PC-9 (cell line): Measurements from ENCODE around the gene KIF5C. TPM values are rescaled to one million over a fixed set of nuclear protein-coding genes. Genes with fewer than 3 reads are reported as not detected.

ENCODE experiments used
- BruUV-seq: library from RNA; stranded (reverse); fragments of 400-500 nt; replicated peaks from 2 replicates; lab custom pipeline; 2021; lab: Mats Ljungman, UMichigan
- CTCF ChIA-PET: fragments of 300-600 bp; sonication (Branson Sonifier 250); formaldehyde crosslinking; loops from one replicate; lab custom pipeline; 2022; ENCODE audit warnings: antibody characterized with exemption; lab: Charles Lee
- POLR2A ChIA-PET: fragments of 300-600 bp; sonication (Branson Sonifier 250); formaldehyde crosslinking; loops from one replicate; lab custom pipeline; 2022; ENCODE audit warnings: antibody characterized with exemption; ENCODE audit not compliant: unreplicated experiment; lab: Charles Lee
- DNase-seq, 2 experiments: peaks; one replicate each; pipeline versions ENCODE4 v3.0.0 to v3.0.0-alpha.2; 2015 to 2022; ENCODE audit warnings: mixed read lengths in 1 of 2
- H2AFZ ChIP-seq: fragments of 200-600 bp; sonication (generic); 2 replicates; pipeline ENCODE4 v1.8.1; 2017; ENCODE audit warnings: antibody characterized with exemption
- H3F3A ChIP-seq: fragments of 200-600 bp; sonication (generic); 2 replicates; pipeline ENCODE4 v1.8.1; 2017; ENCODE audit warnings: antibody characterized with exemption, mild to moderate bottlenecking, low read depth; ENCODE audit not compliant: insufficient read depth
- H3K27ac ChIP-seq: fragments of 200-600 bp; sonication (generic); 2 replicates; pipeline ENCODE4 v1.6.1; 2016; ENCODE audit warnings: mixed run types
- H3K27me3 ChIP-seq: fragments of 200-600 bp; sonication (generic); 2 replicates; pipeline ENCODE4 v1.6.1; 2016; ENCODE audit warnings: low read depth, mixed run types; ENCODE audit not compliant: insufficient read depth
- H3K36me3 ChIP-seq: fragments of 200-600 bp; sonication (generic); 2 replicates; pipeline ENCODE4 v1.6.1; 2016; ENCODE audit warnings: low read depth, mixed run types
- H3K4me1 ChIP-seq: fragments of 200-600 bp; sonication (generic); replicated peaks from 2 replicates; pipeline ENCODE4 v1.6.1; 2016; ENCODE audit warnings: mixed run types; ENCODE audit not compliant: insufficient read depth
- H3K4me2 ChIP-seq: fragments of 200-600 bp; sonication (generic); 2 replicates; pipeline ENCODE4 v1.6.1; 2017; ENCODE audit warnings: mixed run types
- H3K4me3 ChIP-seq: fragments of 200-600 bp; sonication (generic); 2 replicates; pipeline ENCODE4 v1.6.1; 2016; ENCODE audit warnings: mixed run types
- H3K79me2 ChIP-seq: fragments of 200-600 bp; sonication (generic); 2 replicates; pipeline ENCODE4 v1.6.1; 2017; ENCODE audit warnings: low read depth, mixed run types
- H3K9me2 ChIP-seq: fragments of 200-600 bp; sonication (generic); 2 replicates; pipeline ENCODE4 v1.8.1; 2017; ENCODE audit warnings: mild to moderate bottlenecking; ENCODE audit not compliant: insufficient read depth
- H3K9me3 ChIP-seq: fragments of 200-600 bp; sonication (generic); 2 replicates; pipeline ENCODE4 v1.8.1; 2016; ENCODE audit warnings: low read depth; ENCODE audit not compliant: insufficient read depth
- H4K20me1 ChIP-seq: fragments of 200-600 bp; sonication (generic); 2 replicates; pipeline ENCODE4 v1.8.1; 2017; ENCODE audit not compliant: insufficient read depth
- EZH2 ChIP-seq: fragments of 200-600 bp; sonication (generic); IDR thresholded peaks from 2 replicates; pipeline ENCODE4 v1.8.0; 2017; ENCODE audit warnings: antibody characterized with exemption, low read depth
- intact Hi-C: fragments of 100-400 bp; cut with micrococcal nuclease; formaldehyde crosslinking; loops from one replicate; pipeline ENCODE4 v1.10.0; 2022; ENCODE audit not compliant: unreplicated experiment
- total RNA-seq: library from RNA; stranded (reverse); gene quantifications from 2 replicates; pipeline ENCODE4 v1.2.3, GENCODE V29; 2021
- TF ChIP-seq, protein P1 (sequence below): fragments of 200-600 bp; sonication (generic); conservative IDR thresholded peaks from 2 replicates; pipeline ENCODE4 v1.6.1; 2017; ENCODE audit warnings: mixed run types, antibody characterized with exemption, mild to moderate bottlenecking, moderate library complexity

KIF5C gene
- total RNA-seq, 1 experiment from 2014 or later = 0.07 TPM

DNA sequence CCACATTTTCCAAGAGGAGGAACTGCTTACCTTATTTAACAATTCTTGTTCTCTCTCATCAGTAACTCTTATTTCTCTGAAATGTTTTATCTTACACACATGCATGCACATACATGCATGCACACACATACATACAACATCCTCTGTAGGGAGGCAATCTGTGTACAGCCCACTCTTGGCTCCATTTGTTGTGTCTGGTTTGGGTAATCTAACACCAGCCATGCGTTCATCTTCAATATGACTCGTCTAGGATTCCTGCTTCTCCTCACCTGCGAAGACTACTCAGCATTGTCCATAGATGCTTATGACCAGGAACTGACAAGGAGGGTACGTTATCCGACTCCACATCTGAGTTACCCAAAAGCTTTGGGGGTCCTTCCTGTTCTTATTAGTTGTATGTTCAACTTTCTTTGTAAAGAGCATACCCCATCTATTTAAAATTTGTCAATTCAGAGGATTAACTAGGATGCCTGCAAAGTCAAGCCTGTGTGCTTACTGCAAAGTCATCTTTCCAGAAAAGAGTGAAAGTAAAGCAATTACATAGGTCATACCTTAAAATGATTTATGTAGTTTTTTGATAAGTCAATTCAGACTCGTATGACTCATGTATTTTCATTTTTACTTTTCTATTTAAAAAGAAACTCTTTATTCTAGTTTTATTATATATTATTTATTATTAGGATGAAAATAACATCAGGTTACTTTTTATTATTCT, 181.7 kb downstream of the KIF5C start:
- Histone ChIP-seq H3K79me2 (peaks cover 32% of the 10 kb centered on the region), H3F3A (no peaks in the 10 kb centered on the region), H3K9me2 (no peaks in the 10 kb centered on the region), H3K4me2 (no peak overlapping the region), H3K36me3 (peaks cover 6% of the 10 kb centered on the region; the same call in 1 of the 2 replicates), H3K27ac (no peak overlapping the region), H3K9me3 (no peaks in the 10 kb centered on the region), H3K27me3 (no peaks in the 10 kb centered on the region), H3K4me3 (no peak overlapping the region), H2AFZ (no peak overlapping the region), H3K4me1 (peaks cover 8% of the 10 kb centered on the region; the same call in 1 of the 2 replicates), H4K20me1 (no peaks in the 10 kb centered on the region)
- ChIA-PET CTCF (no interaction called here), POLR2A (no interaction called here)
- BruUV-seq = no TSS peak
- intact Hi-C loops = no loop called here
- DNase-seq = no peak
- no peak for TF ChIP-seq EZH2
- TF ChIP-seq, protein P1, sequence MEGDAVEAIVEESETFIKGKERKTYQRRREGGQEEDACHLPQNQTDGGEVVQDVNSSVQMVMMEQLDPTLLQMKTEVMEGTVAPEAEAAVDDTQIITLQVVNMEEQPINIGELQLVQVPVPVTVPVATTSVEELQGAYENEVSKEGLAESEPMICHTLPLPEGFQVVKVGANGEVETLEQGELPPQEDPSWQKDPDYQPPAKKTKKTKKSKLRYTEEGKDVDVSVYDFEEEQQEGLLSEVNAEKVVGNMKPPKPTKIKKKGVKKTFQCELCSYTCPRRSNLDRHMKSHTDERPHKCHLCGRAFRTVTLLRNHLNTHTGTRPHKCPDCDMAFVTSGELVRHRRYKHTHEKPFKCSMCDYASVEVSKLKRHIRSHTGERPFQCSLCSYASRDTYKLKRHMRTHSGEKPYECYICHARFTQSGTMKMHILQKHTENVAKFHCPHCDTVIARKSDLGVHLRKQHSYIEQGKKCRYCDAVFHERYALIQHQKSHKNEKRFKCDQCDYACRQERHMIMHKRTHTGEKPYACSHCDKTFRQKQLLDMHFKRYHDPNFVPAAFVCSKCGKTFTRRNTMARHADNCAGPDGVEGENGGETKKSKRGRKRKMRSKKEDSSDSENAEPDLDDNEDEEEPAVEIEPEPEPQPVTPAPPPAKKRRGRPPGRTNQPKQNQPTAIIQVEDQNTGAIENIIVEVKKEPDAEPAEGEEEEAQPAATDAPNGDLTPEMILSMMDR = no peak

DNA sequence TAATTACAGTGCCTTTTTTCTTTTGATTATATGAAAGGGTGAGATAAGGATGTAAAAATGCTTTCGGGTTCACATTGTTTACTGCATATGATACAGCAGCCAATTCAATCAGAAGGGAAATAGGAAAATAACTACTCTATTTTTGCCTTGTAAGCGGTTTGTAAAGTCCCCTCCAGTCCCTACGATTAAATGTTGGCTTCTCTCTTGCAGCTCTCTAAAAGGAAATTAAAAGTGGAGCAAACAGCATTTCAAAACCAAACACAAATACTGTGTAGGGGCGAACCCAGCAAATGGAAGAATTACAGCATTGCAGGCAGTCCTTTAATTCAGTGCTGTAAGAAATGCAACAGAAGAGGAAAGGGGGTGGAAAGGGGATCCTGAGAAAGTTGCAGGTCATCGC, 182.4 kb downstream of the KIF5C start:
- Histone ChIP-seq H3K9me2 (no peaks in the 10 kb centered on the region), H3K4me2 (no peak overlapping the region), H3K79me2 (peaks cover 32% of the 10 kb centered on the region), H3F3A (no peaks in the 10 kb centered on the region), H3K9me3 (no peaks in the 10 kb centered on the region), H3K4me1 (peaks cover 8% of the 10 kb centered on the region; the same call in 1 of the 2 replicates), H3K36me3 (peaks cover 6% of the 10 kb centered on the region; the same call in 1 of the 2 replicates), H3K27me3 (no peaks in the 10 kb centered on the region), H3K27ac (no peak overlapping the region), H3K4me3 (no peak overlapping the region), H2AFZ (no peak overlapping the region), H4K20me1 (no peaks in the 10 kb centered on the region)
- POLR2A ChIA-PET = no interaction called here
- DNase-seq = no peak
- intact Hi-C loops = no loop called here
- CTCF ChIA-PET = no interaction called here
- no peak for TF ChIP-seq EZH2
- TF ChIP-seq, protein P1 = no peak
- BruUV-seq = no TSS peak

DNA sequence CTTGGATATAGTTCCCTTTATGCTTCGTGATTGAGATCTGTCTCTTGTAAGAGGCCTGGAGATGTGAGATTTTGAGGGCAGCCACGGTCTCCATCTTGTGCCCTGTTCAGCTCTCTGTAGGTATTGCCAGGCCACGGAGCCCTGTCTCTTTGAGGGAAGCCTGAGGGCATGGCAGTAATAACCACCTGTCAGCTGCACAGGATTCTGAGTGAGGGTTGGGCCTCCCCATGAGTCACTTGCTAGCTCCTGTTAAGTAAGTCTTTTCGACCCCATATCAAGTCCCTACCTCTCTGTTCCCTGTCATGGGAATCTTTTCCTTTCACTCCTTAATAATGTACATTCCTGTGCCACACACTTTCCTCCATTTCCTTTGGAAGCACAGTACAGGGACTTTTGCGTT, 183.9 kb downstream of the KIF5C start:
- H3K79me2 ChIP-seq = peaks cover 38% of the 10 kb centered on the region
- peaks cover 6% of the 10 kb centered on the region; the same call in 1 of the 2 replicates for H3K36me3 ChIP-seq
- H4K20me1 ChIP-seq = no peaks in the 10 kb centered on the region
- no peaks in the 10 kb centered on the region for H3K9me3 ChIP-seq
- peaks cover 20% of the 10 kb centered on the region for H3K4me1 ChIP-seq
- intact Hi-C loops = no loop called here
- H3F3A ChIP-seq = no peaks in the 10 kb centered on the region
- no peak overlapping the region for H2AFZ ChIP-seq
- H3K4me2 ChIP-seq = no peak overlapping the region
- TF ChIP-seq EZH2 = no peak
- TF ChIP-seq, protein P1 = no peak
- H3K27ac ChIP-seq = no peak overlapping the region
- CTCF ChIA-PET = no interaction called here
- H3K9me2 ChIP-seq = no peaks in the 10 kb centered on the region
- no peak overlapping the region for H3K4me3 ChIP-seq
- no peaks in the 10 kb centered on the region for H3K27me3 ChIP-seq
- no TSS peak for BruUV-seq
- POLR2A ChIA-PET = interaction anchor here (0.6 kb wide), 1 partner anchor 10 kb away, joined by 5 read pairs; no protein-coding TSS in a partner anchor
- peak in 1 of 2 experiments; percentile 63 for DNase-seq
